Stimulated activated CD8-positive, alpha-beta memory T cell treated with anti-CD3 and anti-CD28 coated beads, Interleukin-4, amount 100 ng/mL, for 24 hours (primary cell): Measurements from ENCODE around the gene C4B.

Source experiments
- DNase-seq: peaks from one replicate; pipeline ENCODE4 v3.0.0-alpha.2; 2020; ENCODE audit warnings: low read depth

C4B gene

DNA sequence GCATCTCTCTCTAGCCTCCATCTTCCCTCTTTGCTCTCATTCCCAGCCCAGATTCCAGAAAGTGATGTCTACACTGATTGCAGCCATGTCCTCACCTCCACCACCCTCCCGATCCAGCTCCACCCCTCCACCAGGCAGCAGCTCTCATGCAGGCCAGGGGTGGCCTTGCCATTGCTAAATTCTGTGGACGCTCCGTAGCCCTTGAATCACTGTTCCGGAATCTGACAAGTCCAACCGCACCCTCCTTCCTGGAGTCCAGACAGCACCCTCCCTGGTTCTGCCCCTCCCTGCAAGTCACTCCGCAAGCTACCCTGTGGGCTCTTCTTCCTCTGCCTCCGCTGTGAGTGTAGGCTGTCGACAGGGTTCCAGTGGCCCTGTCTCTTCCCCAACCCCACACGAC is 68.3 kb downstream of the C4B start:
- DNase-seq = no peak

DNA sequence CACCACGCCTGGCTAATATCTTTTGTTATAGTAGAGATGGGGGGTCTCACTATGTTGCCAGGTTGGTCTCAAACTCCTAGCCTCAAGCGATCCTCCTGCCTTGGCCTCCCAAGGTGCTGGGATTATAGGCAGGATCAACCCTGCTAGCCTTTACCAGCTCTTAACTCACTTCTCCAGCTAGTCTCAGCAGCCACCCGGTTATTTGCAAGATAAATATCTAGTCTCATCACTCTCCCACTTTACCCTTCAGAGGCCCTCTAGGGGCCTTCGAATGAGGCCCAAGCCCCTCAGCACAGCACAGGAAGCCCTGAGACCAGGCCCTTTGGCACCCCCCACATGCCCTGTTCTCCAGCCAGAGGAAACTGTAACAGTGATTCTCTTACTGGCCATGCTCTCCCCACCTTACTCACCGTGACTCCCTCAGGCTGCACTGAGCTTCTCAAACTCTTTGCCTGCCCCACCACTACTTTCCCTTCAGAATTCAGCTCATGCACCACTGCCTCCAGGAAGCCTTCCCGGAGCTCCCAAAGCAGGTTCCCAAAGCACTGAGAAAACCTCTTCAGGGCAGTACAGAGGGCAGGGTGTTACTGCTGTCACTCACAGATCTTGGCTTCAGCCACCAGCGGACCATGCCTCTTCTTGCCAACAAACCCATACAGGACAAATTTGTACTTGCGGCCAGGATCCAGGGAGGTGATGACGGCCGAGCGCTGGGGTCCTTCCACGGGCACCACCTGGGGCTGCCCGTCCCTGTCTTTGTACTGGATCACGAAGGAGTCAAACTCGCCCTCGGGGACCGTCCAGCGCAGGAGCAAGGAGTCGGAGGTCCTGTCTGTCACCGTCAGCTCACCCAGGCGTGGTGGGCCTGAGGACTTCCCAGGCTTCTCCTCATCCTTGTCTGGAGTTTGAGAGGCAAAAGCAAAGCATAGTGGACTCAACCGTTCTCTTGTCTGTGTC is 69.5 kb downstream of the C4B start:
- DNase-seq = no peak

DNA sequence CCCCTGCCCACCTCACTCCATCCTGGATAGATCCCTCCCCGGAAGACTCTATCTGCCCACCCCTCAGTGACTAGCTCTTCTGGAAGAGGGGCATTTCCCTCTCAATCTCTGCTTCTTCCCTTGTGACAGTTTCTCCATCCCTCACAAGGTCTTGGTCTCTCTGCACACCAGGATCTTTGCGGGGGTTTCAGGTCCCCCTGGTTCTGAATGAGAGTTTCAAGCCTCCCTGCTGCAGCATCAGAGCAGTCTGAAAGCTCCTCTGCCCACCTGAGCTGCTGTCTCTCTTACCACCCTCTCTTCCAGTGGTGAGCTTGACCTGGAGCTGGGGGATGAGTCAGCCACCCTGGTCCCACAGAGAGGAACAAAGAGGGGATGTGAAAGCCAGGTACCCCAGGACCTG is 70.2 kb downstream of the C4B start:
- DNase-seq = no peak
